DOHH2 (cell line): ENCODE measurements around the gene SH2D1A.

ENCODE experiments used
- EZH2phosphoT487 ChIP-seq: fragments of 200-600 bp; sonication (generic); IDR thresholded peaks from 2 replicates; pipeline ENCODE4 v1.6.1; 2017; ENCODE audit warnings: borderline replicate concordance, mild to moderate bottlenecking, antibody characterized with exemption, low read length, moderate library complexity, mixed read lengths
- TF ChIP-seq, protein P1 (sequence below): fragments of 200-600 bp; sonication (generic); IDR thresholded peaks from one replicate; pipeline ENCODE4 v1.5.1; 2014; ENCODE audit warnings: antibody characterized with exemption, mild to moderate bottlenecking, low read depth, low read length; ENCODE audit not compliant: poor library complexity, severe bottlenecking

DNA sequence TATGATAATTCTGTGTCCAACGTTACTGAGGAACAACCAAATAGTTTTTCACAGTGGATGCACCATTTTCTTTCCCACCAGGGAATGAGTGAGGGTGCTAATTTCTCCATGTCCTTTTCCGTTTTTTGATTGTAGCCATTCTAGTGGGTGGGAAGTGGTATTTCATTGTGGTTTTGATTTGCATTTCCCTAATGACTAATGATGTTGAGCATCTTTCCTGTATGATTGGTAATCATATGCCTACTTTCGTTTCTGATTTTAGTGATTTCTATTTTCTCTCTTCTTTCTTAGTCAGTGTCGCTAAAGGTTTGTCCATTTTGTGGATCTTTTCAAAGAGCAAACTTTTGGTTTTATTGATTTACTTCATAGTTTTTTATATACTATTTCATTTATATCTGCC is 46.0 kb upstream of the SH2D1A start:
- TF ChIP-seq, protein P1, sequence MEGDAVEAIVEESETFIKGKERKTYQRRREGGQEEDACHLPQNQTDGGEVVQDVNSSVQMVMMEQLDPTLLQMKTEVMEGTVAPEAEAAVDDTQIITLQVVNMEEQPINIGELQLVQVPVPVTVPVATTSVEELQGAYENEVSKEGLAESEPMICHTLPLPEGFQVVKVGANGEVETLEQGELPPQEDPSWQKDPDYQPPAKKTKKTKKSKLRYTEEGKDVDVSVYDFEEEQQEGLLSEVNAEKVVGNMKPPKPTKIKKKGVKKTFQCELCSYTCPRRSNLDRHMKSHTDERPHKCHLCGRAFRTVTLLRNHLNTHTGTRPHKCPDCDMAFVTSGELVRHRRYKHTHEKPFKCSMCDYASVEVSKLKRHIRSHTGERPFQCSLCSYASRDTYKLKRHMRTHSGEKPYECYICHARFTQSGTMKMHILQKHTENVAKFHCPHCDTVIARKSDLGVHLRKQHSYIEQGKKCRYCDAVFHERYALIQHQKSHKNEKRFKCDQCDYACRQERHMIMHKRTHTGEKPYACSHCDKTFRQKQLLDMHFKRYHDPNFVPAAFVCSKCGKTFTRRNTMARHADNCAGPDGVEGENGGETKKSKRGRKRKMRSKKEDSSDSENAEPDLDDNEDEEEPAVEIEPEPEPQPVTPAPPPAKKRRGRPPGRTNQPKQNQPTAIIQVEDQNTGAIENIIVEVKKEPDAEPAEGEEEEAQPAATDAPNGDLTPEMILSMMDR = no peak
- no peak for TF ChIP-seq EZH2phosphoT487
